HG02623 (cell line): ENCODE results near the gene EIF5.

Experiments used
- ATAC-seq: cut with Tn5 transposase; IDR thresholded peaks from one replicate; pipeline ENCODE4 v1.9.1; 2021; ENCODE audit warnings: moderate library complexity; ENCODE audit not compliant: unreplicated experiment

The EIF5 gene

DNA sequence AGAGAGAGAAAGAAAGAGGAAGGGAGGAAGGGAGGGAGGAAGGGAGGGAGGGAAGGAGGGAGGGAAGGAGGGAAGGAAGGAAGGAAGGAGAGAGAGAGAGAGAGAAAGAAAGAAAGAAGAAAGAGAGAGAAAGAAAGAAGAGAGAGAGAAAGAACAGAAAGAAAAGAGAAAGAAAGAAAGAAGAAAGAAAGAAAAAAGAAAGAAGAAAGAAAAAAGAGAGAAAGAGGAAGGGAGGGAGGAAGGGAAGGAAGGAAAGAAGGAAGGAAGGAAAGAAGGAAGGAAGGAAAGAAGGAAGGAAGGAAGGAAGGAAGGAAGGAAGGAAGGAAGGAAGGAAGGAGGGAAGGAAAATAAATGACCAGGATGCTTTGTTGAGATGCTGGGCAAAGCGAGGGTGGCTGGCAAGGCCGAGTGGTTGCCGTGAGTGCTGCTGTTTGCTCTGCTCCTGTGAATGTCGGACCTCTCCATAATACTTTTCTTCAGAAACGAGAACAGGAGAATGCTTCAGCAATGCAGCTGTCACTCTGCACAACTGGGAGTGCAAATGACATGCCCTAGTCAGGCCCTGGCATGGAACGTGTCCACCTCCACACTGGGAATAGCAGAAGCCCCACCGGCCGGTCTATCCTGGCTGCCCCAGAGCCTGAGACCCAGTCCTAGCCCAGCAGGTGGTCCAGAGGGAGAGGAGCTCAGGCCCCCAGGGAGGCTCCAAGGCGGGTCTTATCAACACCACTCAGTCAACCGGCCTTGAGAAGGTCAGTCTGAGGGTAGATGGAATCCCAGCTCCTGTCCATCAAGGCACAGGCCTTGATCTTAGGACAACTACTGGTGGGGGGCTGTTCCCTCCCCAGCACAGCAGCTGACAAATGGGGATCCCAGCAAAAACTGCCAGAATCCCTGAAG is 25.1 kb upstream of the EIF5 start:
- ATAC-seq = no peak

- ATAC-seq = no peak
Observed at GRCh38 chr14:103310576-103311095, 23.4 kb upstream of the EIF5 start.

DNA sequence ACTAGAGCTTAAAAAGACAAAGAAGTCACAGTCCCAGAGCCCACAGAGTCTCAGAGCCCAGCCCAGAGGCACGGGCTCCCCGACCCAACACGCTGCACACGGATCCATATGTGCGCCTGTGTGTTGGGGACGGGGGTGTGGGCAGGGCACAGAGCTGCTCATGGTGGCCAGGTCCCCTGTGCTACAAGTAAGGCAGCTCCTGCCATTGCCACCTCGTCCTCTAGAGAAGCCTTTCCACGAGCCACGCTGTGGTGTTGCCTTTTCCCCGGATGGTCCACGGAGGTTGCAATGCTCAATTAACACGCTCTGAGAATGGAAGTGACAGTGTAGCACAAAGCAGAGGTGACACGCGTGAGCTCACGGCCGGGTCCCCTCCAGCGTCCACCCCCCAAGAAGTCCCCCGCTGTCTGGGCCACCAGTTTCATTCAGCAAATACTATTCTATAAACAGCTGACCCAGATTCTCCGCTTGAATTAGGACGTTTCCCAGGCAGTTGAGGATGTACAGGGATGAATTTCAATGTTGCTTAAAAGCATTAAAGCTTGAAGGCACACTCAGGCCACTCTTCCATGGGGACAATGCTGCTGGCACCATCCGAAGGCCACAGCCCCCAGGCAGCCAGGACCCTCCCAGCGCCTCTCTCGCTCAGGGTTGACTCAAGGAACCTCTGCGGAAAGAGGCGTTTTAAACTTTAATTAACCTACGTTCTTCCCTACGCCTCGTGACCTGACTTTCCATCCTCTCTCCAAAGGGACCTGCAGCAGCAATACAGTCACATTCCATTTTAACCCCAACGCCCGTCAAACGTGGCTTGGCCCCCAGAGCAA is 22.7 kb upstream of the EIF5 start:
- ATAC-seq = no peak

DNA sequence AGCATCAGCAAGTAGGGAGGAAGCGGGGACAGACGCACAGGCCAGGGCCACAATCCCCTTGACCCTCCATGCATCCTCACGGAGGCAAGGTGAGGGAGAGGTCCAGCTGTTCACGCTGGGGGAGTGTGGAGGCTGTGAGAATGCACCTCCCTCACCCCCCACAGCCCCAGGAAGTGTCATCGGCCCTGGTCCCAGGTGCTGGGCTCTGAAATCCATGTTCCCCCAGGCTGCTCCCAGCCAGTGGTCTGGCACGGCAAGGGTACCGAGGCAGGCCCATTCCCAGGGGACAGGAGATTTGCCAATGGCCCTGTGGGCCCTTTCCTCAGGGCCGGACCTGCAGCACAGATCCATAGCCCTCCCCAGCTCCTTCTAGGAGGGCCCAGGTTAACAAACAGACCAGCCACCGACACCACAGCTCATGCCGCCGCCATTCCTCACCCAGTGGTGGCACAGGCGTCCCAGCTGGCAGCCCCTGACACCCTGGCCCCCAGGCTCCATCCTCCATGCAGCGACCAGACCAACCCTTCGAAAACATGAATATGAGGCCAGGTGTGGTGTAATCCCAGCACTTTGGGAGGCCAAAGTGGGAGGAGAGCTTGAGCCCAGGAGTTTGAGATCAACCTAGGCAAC is 21.9 kb upstream of the EIF5 start:
- ATAC-seq = no peak

- no peak for ATAC-seq
Observed at GRCh38 chr14:103313704-103314103, 20.3 kb upstream of the EIF5 start.

GRCh38 chr14:103314496-103315277 is 19.4 kb upstream of the EIF5 start:
- no peak for ATAC-seq

GRCh38 chr14:103315351-103315911 is 18.6 kb upstream of the EIF5 start:
- no peak for ATAC-seq

DNA sequence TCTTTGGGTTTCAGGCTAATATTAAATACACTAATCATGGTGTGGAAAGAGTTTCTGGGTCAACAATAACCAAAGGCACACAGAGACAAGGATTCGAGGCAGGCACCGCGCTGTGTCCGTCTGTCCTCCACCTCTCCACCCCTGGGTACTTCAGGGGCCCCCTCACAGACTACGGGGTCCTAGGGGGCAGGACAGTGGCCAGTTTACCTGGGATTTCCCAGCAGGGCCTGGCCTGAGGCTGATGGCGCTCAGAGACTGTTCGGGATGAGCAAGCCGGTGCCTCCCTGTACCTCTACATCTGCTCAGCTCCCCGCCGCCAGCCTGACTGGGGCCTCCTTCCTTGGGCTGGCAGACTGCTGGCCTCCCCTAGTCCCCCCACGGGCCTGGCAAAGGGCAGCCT is 18.1 kb upstream of the EIF5 start:
- no peak for ATAC-seq

DNA sequence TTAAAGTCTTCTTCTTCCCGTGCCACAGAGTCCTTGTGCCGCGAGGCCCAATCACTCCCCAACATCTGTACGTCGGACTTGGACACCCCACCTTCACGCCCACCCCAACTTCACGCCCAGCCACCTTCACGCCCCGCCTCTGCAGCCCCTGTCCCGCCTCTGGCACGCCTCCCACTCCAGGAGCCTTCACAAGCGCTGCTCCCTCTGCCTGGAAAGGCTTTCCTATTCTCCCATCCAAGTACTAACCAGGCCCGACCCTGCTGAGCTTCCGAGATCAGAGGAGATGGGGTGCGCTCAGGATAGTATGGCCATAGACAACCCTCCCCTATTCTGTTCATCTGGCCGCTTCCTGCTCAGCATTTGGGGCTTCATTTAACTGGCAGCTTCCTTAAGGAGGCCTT is 17.3 kb upstream of the EIF5 start:
- ATAC-seq = no peak

DNA sequence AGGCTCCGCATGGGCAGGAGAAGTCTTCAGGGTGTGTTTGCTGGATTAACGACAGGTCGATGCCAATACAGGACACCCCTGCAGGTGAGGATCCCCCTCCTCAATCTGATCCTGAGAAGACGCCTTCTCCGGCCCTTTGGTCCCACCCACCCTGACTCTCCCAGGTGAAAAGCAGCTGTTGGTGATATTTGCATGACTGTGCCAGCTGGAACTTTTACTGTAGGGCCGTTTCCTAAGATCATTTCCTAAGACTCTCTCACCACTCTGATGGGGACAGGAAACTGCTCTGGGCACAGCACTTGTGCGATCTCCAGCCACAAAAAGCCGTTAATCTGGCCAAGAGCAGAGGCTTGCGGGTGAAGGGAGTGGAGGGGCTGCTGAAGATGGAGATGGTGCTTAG is 16.8 kb upstream of the EIF5 start:
- ATAC-seq = no peak

GRCh38 chr14:103317976-103318580 is 16.0 kb upstream of the EIF5 start:
- no peak for ATAC-seq

DNA sequence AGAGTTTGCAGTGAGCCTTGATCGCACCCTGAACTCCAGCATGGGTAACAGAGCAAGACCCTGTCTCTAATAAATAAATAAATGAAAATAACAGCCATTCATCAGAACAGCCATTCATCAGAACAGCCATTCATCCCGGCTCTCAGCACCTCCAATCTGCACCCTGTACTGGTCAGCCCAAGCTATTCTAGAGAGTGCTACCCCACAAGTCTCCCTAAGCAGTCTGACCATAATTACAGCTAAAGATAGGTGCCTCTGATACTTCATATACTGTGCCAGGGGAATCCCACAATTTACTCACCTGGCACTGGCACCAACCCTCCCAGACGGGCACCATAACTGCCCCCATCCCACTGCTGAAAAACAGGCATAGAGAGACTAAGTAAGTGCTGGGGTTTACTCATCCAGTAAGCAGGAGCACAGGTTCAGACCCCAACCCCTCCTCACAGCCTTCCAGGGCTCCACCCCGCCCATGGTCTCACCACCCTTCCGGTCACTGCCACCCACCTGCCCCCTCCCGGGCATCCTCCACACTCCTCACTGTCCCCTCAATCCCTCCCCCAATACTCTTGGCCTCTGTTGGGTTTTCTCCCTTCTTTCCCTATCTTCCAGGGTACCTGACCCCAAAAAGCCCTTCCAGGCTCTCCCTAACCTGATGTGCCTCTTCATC is 15.2 kb upstream of the EIF5 start:
- ATAC-seq = peak; percentile 23

- peak; percentile 71 for ATAC-seq
Observed at GRCh38 chr14:103319422-103319821, 14.6 kb upstream of the EIF5 start.

- no peak for ATAC-seq
Observed at GRCh38 chr14:103326078-103326477, 8.0 kb upstream of the EIF5 start.

GRCh38 chr14:103328941-103329340 is 5.1 kb upstream of the EIF5 start:
- ATAC-seq = no peak

- ATAC-seq = no peak
Observed at GRCh38 chr14:103329401-103330347, 4.4 kb upstream of the EIF5 start.

- ATAC-seq = no peak
Observed at GRCh38 chr14:103330536-103330935, 3.5 kb upstream of the EIF5 start.
